HG03432 (cell line): ENCODE results near the gene AHCY.
"Not testable (repeated sequence)": the region's sequence is repeated elsewhere in the genome, so short reads cannot be mapped to it uniquely, and the experiment has no call there.

Experiments used
- ATAC-seq: cut with Tn5 transposase; IDR thresholded peaks from one replicate; pipeline ENCODE4 v1.9.1; 2021; ENCODE audit warnings: mild to moderate bottlenecking, moderate library complexity; ENCODE audit not compliant: unreplicated experiment

AHCY gene

DNA sequence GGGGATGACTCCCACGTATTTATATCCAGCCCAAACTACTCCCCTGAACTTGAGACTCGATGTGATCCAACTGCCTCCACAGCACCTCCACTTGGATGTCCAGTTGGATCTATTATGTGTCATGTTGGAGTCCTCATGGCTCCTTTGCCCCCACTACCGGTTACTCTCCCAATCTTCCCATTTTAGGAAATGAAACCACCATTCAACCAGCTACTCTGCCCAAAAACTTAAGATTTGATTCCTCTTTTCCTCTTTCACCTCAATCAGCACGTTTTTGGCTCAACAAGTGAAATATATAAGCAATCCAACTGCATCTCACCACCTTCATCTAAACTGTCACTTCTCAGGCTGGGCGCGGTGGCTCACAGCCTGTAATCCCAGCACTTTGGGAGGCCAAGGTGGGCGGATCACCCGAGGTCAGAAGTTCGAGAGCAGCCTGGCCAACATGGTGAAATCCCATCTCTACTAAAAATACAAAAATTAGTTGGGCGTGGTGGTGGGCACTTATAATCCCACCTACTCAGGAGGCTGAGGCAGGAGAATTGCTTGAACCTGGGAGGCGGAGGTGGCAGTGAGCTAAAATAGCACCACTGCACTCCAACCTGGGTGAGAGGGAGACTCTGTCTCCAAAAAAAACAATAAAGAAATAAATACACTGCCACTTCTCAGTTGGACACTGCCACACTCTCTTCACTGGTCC is 3.4 kb downstream of the AHCY start:
- ATAC-seq: no peak

DNA sequence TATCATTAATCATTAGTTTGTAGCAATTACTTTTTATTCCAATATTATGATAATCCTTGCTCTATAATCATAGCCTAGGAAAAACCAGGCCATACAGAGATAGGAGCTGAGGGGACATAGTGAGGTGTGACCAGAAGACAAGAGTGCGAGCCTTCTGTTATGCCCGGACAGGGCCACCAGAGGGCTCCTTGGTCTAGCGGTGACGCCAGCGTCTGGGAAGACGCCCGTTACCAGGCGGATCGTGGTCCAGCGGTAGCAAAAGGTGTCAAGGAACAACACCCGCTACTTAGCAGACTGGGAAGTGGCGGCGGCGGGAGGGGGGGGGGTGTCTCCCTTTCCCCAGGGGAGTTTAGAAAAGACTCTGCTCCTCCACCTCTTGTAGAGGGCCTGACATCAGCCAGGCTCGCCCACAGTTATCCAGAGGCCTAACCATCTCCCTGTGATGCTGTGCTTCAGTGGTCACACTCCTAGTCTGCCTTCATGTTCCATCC is 4.8 kb downstream of the AHCY start:
- not testable (repeated sequence) for ATAC-seq

DNA sequence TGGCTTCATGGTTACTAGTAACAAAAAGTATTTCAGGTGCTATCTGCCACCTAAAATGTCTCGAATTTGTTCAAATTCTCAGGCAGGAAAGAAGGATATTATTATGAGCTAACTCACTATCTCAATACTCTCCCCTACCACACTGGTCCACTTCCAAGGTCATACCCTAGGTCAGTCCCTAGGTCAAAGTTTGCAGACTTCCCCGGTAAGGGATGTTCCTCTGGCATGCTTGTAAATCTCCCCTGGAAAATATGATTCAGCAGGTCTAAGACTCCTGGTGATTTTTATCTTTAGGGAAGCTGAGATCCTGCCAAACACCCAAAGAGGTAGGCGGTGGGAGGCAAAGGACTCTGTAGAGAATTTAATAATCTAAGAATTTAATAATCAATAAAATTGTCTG is 6.7 kb downstream of the AHCY start:
- no peak for ATAC-seq

DNA sequence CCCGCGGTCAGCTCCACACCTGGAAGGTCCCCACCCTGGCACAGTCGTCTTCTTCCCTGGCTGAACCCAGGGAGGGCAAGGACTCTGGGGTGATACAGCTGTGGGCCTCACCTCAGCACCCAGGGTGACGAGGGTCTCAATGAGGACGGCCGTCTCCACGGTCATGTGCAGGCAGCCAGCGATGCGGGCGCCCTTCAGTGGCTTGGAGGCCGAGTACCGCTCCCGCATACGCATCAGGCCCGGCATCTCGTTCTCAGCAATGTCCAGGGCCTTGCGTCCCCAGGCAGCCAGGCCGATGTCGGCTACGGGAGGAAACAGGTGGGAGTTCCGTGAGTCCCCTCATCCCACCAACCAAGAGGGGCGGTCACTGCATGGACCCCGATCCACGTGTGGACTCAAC is 7.9 kb downstream of the AHCY start:
- ATAC-seq: no peak

DNA sequence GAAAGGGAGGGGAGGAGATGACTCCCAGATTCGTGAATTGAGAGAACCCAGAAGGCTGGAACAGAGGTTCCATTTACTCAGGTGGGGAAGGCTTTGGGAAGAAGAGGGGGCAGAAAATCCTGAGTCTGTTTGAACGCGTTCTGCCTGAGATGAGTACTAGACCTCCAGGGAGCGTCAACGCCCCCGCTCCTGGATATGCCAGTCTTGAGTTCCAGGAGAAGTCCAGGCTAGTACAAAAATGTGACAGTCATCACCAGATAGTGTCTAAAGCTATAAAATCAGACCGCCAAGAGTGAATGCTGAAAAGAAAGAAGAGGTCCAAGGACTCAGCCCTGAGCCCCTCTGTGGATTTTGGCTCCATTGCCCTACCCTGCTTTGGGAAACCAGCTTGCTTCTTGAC is 8.6 kb downstream of the AHCY start:
- ATAC-seq: no peak

DNA sequence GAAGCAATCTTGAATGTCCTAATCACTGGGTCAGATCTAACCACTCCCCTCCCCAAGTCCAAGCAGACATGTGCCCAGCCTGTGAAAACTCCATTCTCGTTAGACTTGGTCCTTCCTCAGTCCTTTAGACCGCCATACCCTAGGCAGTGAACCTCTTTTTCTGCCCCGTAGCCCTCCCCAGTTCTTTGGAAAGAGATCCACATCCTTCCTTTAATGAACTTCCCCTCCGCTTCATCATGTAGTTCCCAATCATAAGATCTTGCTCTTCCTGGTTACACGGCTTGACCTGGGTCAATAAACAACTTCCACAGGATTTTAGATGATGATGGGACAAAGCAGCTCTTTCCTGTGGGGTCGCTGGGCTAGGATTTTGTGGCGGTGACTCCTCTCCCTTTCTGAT is 9.6 kb downstream of the AHCY start:
- no peak for ATAC-seq

DNA sequence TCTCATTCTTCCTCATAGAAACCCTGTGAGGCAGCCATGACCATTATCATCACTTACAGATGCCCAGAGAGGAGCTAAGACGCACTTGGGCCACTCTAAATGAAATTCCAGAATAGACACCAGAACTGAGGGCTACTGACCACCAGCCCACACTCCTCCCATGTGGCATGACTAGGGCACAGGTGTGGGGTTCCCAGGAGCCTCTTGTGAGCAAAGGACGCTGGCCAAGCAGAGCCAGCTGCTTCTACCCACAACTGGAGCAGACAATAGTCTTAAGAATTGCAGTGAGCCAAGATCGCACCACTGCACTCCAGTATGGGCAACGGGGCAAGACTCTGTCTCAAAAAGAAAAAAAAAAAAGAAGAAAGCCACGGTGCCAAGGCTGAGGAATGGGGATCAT is 10.0 kb downstream of the AHCY start:
- ATAC-seq: no peak

DNA sequence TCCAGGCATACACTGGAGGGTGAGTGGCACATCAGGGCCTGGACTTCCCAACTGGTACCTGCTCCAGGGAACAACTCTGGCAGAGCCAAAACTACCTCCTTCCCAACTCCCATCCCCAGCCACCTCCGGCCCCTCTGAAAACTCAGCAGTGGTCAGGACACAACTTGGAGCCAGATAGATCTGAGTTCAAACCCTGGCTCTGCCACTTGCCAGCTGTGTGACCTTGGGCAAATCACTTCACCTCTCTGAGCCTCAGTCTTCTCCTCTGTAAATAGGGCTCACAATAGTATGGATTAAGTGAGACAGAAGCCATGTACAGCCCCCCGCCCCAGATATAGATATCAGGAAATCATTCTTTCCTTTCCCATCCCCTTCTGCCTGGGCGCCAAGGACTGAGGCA is 10.7 kb downstream of the AHCY start:
- no peak for ATAC-seq

DNA sequence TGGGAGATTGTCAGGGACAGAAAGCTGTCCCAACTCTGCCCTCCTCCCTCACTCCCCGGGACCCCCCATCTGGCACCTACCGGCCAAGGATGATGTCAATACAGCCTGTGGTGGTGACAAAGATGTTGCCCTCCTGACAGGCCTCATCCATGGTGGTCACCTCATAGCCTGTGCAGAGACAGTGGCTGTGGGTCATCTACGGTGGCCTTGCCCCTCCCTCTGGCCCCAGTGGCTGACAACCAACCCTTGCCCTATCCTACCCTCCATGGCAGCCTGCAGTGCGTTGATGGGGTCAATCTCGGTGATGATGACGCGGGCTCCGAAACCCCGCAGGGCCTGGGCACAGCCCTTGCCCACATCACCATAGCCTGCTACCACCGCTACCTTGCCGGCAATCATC is 12.7 kb downstream of the AHCY start:
- ATAC-seq: no peak

DNA sequence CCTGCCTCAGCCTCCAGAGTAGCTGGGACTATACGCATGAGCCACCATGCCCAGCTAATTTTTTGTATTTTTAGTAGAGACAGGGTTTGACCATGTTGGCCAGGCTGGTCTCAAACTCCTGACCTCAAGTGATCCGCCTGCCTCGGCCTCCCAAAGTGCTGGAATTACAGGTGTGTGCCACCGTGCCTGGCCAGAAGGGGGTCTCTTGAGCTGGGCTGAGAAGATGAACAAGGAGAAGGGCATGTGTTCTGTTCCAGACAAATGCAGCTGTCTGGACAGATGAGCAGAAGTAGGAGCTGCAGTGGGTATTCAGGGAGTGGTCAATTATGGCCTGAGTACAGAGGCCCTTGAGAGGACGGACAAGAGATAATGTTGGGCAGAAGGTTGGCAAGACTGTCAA is 15.7 kb downstream of the AHCY start:
- ATAC-seq: not testable (repeated sequence)

DNA sequence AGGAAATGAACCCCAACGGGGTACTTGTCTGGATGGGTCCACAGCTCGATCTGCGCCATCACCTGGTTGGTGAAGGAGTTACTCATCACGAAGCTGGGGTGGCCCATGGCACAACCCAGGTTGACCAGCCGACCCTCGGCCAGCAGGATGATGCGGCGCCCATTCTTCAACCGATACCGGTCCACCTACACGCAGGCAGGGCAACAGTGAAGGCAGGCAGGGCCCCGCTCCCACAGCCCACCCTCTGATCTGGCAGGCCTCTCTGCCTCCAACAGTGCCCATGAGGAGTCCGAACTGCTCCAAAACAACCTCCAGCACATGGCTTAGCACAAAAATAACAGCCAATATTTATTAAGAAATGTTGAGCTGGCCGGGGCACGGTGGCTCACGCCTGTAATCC is 17.7 kb downstream of the AHCY start:
- no peak for ATAC-seq

DNA sequence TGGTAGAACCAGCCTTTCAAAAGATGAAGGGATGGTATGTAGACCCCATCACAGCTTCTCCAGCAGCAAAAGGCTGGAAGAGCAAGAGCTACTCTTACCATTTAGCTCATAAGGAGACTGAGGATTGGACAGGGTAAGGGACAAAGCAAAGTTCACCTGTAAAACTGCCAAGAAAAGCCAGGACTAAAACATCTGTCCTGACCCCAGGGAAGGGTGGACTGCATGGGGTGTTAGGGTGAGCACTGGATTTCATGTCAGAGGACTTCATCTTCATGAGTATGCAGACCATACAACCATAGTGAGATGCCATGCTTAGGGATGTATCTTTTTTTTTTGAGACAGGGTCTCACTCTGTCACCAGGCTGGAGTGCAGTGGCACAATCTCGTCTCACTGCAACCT is 19.3 kb downstream of the AHCY start:
- no peak for ATAC-seq

DNA sequence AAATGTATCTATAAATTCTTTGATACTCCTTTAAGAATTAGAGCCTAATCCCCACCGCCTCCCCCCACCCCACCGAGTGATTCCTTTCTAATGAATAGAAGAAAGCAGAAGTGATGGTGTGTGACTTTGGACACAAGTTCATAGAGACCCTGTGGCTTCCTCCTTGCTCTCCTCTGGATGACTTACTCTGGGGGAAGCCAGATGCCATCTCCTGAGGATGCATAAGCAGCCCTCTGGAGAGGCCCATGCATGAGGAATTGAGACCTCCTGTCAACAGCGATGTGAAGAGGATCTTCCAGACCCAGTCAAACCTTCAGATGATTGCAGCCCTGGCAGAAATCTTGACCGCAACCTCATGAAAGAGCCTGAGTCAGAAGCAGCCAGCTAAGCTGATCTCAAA is 21.1 kb downstream of the AHCY start:
- no peak for ATAC-seq

DNA sequence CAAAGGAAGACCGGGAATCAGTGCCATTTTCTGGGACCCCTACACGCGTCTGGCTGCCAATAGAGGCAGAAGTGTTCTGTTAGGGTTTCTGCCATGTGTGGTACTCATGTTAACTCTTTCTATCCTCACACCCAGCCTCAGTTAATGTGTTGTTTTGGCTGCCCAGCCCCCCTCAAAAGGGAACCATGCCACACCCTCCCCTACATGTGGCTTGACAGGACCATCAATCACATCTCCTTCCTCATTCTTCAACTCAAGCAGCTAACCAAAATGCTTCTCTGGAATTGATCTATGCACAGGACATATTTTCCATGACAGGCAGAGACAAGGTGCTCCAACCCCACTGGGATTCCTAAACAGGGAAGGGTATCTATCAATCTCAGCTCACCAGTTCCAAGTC is 22.0 kb downstream of the AHCY start:
- ATAC-seq: no peak

DNA sequence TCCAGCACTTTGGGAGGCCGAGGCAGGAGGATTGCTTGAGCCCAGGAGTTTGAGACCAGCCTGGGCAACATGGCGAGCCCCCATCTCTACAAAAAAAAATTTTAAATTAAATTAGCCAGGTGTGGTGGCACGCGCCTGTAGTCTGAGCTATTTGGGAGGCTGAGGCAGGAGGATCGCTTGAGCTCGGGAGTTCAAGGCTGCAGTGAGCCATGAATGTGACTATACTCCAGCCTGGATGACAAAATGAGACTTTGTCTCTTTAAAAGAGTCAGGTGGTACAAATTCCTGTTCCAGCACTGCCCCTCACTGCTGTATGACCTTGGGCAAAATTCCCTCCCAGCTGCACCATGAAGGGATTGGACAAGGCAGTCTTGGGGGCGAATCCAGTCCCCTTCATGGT is 28.5 kb downstream of the AHCY start:
- ATAC-seq: no peak

DNA sequence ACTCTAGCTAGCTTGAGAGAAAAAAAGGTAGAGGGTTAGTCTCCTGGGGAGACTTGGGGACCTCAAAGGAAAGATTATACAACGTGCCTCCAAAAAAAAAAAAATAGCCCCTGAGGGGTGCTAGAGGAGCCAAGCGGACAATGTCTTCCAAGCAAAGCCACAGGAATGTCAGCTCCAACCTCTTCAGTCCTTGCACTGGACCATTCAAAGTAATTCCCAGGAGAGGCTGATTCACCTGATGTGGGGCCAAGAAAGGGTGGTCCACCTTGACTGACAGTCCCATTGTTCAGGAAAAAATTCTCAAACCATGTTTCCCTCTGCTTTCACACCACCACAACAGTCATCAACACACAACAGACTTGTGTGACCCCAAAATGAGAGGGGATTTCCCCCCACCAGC is 31.2 kb downstream of the AHCY start:
- ATAC-seq: no peak

DNA sequence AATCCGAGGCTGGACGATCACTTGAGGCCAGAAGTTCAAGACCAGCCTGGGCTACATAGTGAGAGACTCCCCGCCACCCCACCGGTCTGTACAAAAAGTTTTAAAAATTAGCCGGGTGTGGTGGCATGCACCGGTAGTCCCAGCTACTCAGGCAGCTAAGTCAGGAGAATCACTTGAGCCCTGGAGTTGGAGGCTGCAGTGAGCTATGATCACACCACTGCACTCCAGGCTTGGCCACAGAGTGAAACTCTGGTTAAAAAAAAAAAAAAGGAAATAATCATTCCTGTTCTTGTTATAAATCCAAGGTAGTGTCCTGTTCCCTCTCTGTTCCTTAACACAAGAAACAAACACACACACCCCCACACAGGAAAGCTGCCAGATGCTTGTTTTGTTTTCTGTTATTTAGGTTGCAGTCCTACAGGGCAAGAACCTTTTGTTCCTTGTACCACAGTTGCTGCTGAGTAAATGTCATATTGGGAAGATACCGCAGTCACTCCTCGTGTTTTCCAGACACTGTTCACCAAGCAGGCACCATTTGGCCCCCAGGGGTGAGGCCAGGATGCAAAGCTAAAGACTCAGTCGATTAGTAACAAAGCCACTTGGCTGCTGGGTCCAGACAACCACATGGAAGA is 33.0 kb downstream of the AHCY start:
- no peak for ATAC-seq

DNA sequence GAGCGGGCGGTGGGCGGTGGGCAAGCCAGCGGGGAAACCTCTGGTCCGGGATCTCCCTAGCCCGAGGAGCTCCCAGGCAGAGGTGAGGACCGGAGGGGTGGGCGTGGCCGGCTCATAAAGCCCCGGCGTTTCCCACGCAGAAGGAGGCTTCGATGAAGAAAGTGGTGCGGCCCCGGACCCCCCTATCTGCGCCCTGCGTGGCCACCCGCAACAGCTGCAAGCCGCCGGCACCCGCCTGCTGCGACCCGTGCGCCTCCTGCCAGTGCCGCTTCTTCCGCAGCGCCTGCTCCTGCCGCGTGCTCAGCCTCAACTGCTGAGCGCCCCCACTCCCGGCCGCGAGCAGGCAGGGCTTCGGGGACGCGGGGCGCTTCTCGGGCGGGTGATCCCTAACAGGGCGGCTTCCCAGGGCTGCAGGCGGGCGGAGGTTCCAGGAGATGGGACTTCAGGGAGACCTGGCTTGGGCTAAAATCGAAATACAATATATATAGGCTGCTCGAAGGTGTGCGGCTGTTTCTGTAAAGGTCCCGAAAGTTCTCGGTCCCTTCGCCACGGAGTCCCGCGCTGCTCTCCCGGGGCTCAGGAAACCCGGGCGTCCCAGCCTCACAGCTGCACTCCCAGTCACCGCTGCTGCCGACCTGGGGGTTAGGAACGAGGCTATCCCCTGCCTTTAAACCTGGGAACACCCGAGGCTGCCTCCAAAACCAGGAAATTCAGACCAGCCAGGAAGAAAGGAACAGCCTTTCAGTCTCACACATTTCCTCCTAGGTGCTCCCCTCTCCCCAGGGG is 34.1 kb downstream of the AHCY start:
- ATAC-seq: no peak

DNA sequence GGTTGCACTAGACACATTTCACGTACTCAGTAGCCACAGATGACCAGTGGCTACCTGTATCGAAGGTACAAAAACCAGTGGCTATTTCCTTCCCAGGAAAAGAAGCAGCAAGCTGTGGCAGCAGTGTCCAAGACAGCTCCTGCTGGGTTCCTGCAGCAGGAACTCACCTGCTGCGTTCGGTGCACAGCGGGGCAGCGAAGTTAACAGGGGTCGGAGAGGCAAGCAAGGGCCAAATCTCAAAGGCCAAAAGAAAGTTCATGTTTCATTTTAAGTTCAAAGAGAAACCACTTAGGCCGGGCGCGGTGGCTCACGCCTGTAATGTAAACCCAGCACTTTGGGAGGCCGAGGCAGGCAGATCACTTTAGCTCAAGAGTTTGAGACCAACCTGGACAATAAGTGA is 35.0 kb downstream of the AHCY start:
- ATAC-seq: no peak

DNA sequence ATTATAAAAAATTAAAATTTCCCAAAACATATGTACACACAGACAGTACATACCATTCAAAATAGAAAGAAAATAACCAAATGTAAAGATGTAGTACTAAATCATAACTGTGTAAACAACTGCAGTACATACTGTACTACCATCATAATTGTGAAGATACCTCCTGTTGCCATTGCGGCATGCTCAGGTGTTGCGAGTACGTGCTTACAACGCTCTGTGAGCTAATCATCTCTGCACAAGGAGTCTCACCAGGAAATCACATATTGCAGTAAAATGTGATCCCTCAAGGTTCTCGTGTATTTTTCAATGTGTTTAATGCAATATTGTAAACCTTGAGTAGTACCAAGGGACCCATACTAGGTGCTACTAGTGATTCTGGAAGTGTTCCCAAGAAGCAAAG is 39.0 kb downstream of the AHCY start:
- ATAC-seq: no peak

DNA sequence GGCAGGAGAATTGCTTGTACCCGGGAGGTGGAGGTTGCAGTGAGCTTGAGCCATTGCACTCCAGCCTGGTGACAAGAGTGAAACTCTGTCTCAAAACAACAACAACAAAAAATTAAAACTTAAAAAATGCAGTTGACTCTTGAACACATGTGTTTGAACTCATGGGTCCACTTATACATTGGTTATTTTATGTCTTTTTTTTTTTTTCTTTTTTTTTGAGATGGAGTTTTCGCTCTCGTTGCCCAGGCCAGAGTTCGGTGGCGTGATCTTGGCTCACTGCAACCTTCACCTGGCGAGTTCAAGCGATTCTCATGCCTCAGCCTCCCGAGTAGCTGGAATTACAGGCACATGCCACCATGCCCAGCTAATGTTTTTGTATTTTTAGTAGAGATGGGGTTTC is 39.7 kb downstream of the AHCY start:
- not testable (repeated sequence) for ATAC-seq
